MCF 10A (cell line): ENCODE data around the gene DLX3. TPM values are rescaled to one million over a fixed set of nuclear protein-coding genes. Genes with fewer than 3 reads are reported as not detected.

ENCODE experiments used
- BruUV-seq: library from RNA; stranded (reverse); fragments of 400-500 nt; replicated peaks from 2 replicates; lab custom pipeline; 2021; lab: Mats Ljungman, UMichigan
- CTCF ChIA-PET: fragments of 300-600 bp; sonication (Branson Sonifier 250); formaldehyde crosslinking; extraction: SDS; loops from one replicate; lab custom pipeline; 2021; ENCODE audit warnings: antibody characterized with exemption, inconsistent platforms; lab: Yijun Ruan, JAX
- POLR2A ChIA-PET: fragments of 300-600, 350-650 bp; sonication (Branson Sonifier 250); formaldehyde crosslinking; extraction: SDS; loops from one replicate; lab custom pipeline; 2020; ENCODE audit warnings: antibody characterized with exemption, inconsistent platforms; lab: Yijun Ruan, JAX
- DNase-seq: peaks from one replicate; pipeline ENCODE4 v3.0.0-alpha.2; 2018; ENCODE audit not compliant: unreplicated experiment
- H3K27ac Mint-ChIP-seq: one replicate; pipeline ENCODE4 v1.8.0; 2022; ENCODE audit warnings: mild to moderate bottlenecking, low read depth, mixed read lengths; ENCODE audit not compliant: unreplicated experiment
- H3K27me3 Mint-ChIP-seq: one replicate; pipeline ENCODE4 v1.8.0; 2022; ENCODE audit warnings: mixed read lengths; ENCODE audit not compliant: insufficient read depth, unreplicated experiment
- H3K36me3 Mint-ChIP-seq: one replicate; pipeline ENCODE4 v1.8.0; 2022; ENCODE audit warnings: mild to moderate bottlenecking, moderate library complexity, mixed read lengths; ENCODE audit not compliant: insufficient read depth, unreplicated experiment
- H3K4me1 Mint-ChIP-seq: one replicate; pipeline ENCODE4 v1.8.0; 2022; ENCODE audit warnings: mixed read lengths; ENCODE audit not compliant: insufficient read depth, unreplicated experiment
- H3K4me3 Mint-ChIP-seq: one replicate; pipeline ENCODE4 v1.8.0; 2022; ENCODE audit warnings: mild to moderate bottlenecking, moderate library complexity, mixed read lengths; ENCODE audit not compliant: unreplicated experiment
- H3K9me3 Mint-ChIP-seq: one replicate; pipeline ENCODE4 v1.8.0; 2022; ENCODE audit warnings: mixed read lengths; ENCODE audit not compliant: unreplicated experiment
- CTCF ChIP-seq: fragments of 200-600 bp; IDR thresholded peaks from one replicate; pipeline ENCODE4 v1.8.0; 2022; ENCODE audit warnings: antibody characterized with exemption, mild to moderate bottlenecking; ENCODE audit not compliant: unreplicated experiment
- intact Hi-C: fragments of 100-400 bp; cut with micrococcal nuclease; formaldehyde crosslinking; loops from 2 replicates; pipeline ENCODE4 v1.14.1; 2022
- total RNA-seq: library from RNA; stranded (reverse); gene quantifications from 2 replicates; pipeline ENCODE4 v1.2.3, GENCODE V29; 2022

DLX3 gene
- total RNA-seq, 1 experiment from 2014 or later: not detected

- intact Hi-C loops: no loop called here
- Mint-ChIP-seq H3K4me1 (peaks cover 6% of the 10 kb centered on the region), H3K9me3 (no peaks in the 10 kb centered on the region), H3K27ac (no peak overlapping the region), H3K27me3 (peaks cover 66% of the 10 kb centered on the region), H3K4me3 (no peak overlapping the region), H3K36me3 (no peaks in the 10 kb centered on the region)
- no peak for TF ChIP-seq CTCF
- BruUV-seq: no TSS peak
- ChIA-PET CTCF (interaction anchor here (0.6 to 1.5 kb wide), 2 partner anchors 27 to 28 kb away, joined by 3 to 4 read pairs; no protein-coding TSS in a partner anchor), POLR2A (interaction anchor here (0.7 to 0.8 kb wide), 2 partner anchors 8 to 9 kb away, joined by 3 to 5 read pairs; no protein-coding TSS in a partner anchor)
- DNase-seq: no peak
Observed at GRCh38 chr17:49970498-49970897, 24.5 kb downstream of the DLX3 start.

DNA sequence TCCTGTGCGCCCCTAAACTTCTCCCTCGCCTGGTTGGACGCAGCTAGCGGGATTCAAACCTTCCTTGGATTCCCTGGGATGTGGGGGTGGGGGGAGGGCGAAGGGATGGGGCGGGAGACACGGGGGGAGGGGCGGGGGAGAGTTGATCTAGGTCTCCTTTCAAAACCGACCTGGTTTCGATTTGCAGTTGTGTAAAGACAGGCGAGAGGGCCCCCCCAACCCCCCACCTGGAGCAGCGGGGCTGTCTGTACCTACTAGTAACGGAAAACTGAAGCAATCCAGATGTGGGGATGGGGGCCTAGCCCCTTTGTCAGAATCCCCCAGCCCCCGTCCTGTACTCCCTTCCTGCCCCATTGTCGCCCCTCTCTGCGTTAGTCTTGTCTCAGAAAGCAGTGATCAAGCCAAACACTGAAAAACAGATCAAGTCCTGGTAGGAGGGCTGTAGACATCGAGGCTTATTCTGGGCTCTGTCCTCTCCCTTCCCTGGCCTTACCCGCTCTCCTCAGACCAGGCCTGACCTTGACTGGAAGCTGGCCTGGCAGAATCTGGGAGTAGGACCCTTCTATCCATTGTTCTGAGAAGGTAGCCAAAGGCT is 25.1 kb downstream of the DLX3 start:
- no peaks in the 10 kb centered on the region for H3K9me3 Mint-ChIP-seq
- intact Hi-C loops: no loop called here
- H3K36me3 Mint-ChIP-seq: no peaks in the 10 kb centered on the region
- CTCF ChIA-PET: interaction anchor here (1.5 kb wide), 1 partner anchor 27 kb away, joined by 4 read pairs; no protein-coding TSS in a partner anchor
- H3K4me1 Mint-ChIP-seq: peaks cover 6% of the 10 kb centered on the region
- TF ChIP-seq CTCF: no peak
- no peak for DNase-seq
- peak overlapping the region; percentile 83 for H3K4me3 Mint-ChIP-seq
- POLR2A ChIA-PET: interaction anchor here (4.7 kb wide), 1 partner anchor 8 kb away, joined by 34 read pairs; no protein-coding TSS in a partner anchor
- H3K27ac Mint-ChIP-seq: no peak overlapping the region
- H3K27me3 Mint-ChIP-seq: peaks cover 72% of the 10 kb centered on the region
- no TSS peak for BruUV-seq

- no peak for TF ChIP-seq CTCF
- peaks cover 6% of the 10 kb centered on the region for H3K4me1 Mint-ChIP-seq
- H3K4me3 Mint-ChIP-seq: peak within 1 kb of the TSS; percentile 83
- H3K27me3 Mint-ChIP-seq: peaks cover 74% of the 10 kb centered on the region
- ChIA-PET CTCF (interaction anchor here (1.1 kb wide), 1 partner anchor 18 kb away, joined by 3 read pairs; no protein-coding TSS in a partner anchor), POLR2A (interaction anchor here (4.7 kb wide), 1 partner anchor 9 kb away, joined by 34 read pairs; no protein-coding TSS in a partner anchor)
- no TSS peak for BruUV-seq
- no peaks in the 10 kb centered on the region for H3K9me3 Mint-ChIP-seq
- H3K27ac Mint-ChIP-seq: peak within 1 kb of the TSS; percentile 56
- H3K36me3 Mint-ChIP-seq: no peaks in the 10 kb centered on the region
- intact Hi-C loops: no loop called here
- DNase-seq: peak; percentile 58
Observed at GRCh38 chr17:49969134-49969759, 25.8 kb downstream of the DLX3 start, which contains the start of gene DLX4. TSS of gene DLX4 (plus strand) at chr17:49969190. CDS start at chr17:49969469, 279 bp downstream.
